ENCODE data around the gene PIGU. TPM values are rescaled to one million over a fixed set of nuclear protein-coding genes. Genes with fewer than 3 reads are reported as not detected.

PIGU gene
- total RNA-seq, 1 donor from 2014 or later, result 40.1 TPM

GRCh38 chr20:34512955-34513419 is 163.9 kb downstream of the PIGU start:
- Histone ChIP-seq H3K4me3 (no peak overlapping the region), H3K4me1 (peaks cover 3% of the 10 kb centered on the region), H3F3A (ENCODE audit: low read depth) (peaks cover 26% of the 10 kb centered on the region), H3K9me3 (ENCODE audit: low read depth) (no peaks in the 10 kb centered on the region), H3K27ac (no peak overlapping the region), H3K36me3 (no peaks in the 10 kb centered on the region), H3K79me2 (ENCODE audit: low read depth) (peaks cover 15% of the 10 kb centered on the region), H4K20me1 (ENCODE audit: low read depth) (peaks cover 12% of the 10 kb centered on the region), H3K27me3 (no peaks in the 10 kb centered on the region), H2AFZ (replicated peaks) (no peak overlapping the region), H3K4me2 (no peak overlapping the region), H3K9ac (no peak overlapping the region)
- H3K27ac Mint-ChIP-seq, result no peak overlapping the region
- peaks cover 3% of the 10 kb centered on the region for H3K27me3 Mint-ChIP-seq (ENCODE audit: insufficient read depth, low read depth)
- no peak overlapping the region for H3K4me3 Mint-ChIP-seq
- TF ChIP-seq EZH2phosphoT487 (IDR thresholded peaks at IDR 0.05), result no peak
- TF ChIP-seq EZH2 (IDR thresholded peaks at IDR 0.05), result no peak
- TF ChIP-seq CTCF (IDR thresholded peaks at IDR 0.05), result no peak
- H3K36me3 Mint-ChIP-seq, result peaks cover 5% of the 10 kb centered on the region
- H3K9me3 Mint-ChIP-seq, result peaks cover 2% of the 10 kb centered on the region
- DNase-seq (ENCODE audit: low spot score), result no peak
- H3K4me1 Mint-ChIP-seq, result peaks cover 28% of the 10 kb centered on the region

GRCh38 chr20:34512266-34512954 is 164.5 kb downstream of the PIGU start:
- no peak for DNase-seq (ENCODE audit: low spot score)
- no peak overlapping the region for H3K4me3 Mint-ChIP-seq
- Histone ChIP-seq H3K27me3 (no peaks in the 10 kb centered on the region), H3K27ac (peak overlapping the region; percentile 42), H2AFZ (replicated peaks) (no peak overlapping the region), H4K20me1 (ENCODE audit: low read depth) (peaks cover 8% of the 10 kb centered on the region), H3K36me3 (peaks cover 4% of the 10 kb centered on the region), H3F3A (ENCODE audit: low read depth) (peaks cover 26% of the 10 kb centered on the region), H3K4me2 (no peak overlapping the region), H3K4me3 (no peak overlapping the region), H3K9me3 (ENCODE audit: low read depth) (no peaks in the 10 kb centered on the region), H3K79me2 (ENCODE audit: low read depth) (peaks cover 9% of the 10 kb centered on the region), H3K4me1 (peaks cover 3% of the 10 kb centered on the region), H3K9ac (no peak overlapping the region)
- H3K36me3 Mint-ChIP-seq, result peaks cover 5% of the 10 kb centered on the region
- peaks cover 3% of the 10 kb centered on the region for H3K27me3 Mint-ChIP-seq (ENCODE audit: insufficient read depth, low read depth)
- H3K27ac Mint-ChIP-seq, result no peak overlapping the region
- peaks cover 2% of the 10 kb centered on the region for H3K9me3 Mint-ChIP-seq
- TF ChIP-seq EZH2 (IDR thresholded peaks at IDR 0.05) (no peak), EZH2phosphoT487 (IDR thresholded peaks at IDR 0.05) (no peak), CTCF (IDR thresholded peaks at IDR 0.05) (no peak)
- peaks cover 24% of the 10 kb centered on the region for H3K4me1 Mint-ChIP-seq

- Histone ChIP-seq H3F3A (ENCODE audit: low read depth) (peaks cover 26% of the 10 kb centered on the region), H3K9me3 (ENCODE audit: low read depth) (no peaks in the 10 kb centered on the region), H3K4me1 (no peaks in the 10 kb centered on the region), H3K27ac (peak overlapping the region; percentile 42), H3K36me3 (peaks cover 5% of the 10 kb centered on the region), H3K9ac (no peak overlapping the region), H3K4me3 (no peak overlapping the region), H4K20me1 (ENCODE audit: low read depth) (peaks cover 3% of the 10 kb centered on the region), H3K4me2 (no peak overlapping the region), H3K27me3 (no peaks in the 10 kb centered on the region), H3K79me2 (ENCODE audit: low read depth) (peaks cover 4% of the 10 kb centered on the region), H2AFZ (replicated peaks) (no peak overlapping the region)
- no peak overlapping the region for H3K4me3 Mint-ChIP-seq
- H3K36me3 Mint-ChIP-seq, result peaks cover 5% of the 10 kb centered on the region
- DNase-seq (ENCODE audit: low spot score), result no peak
- peaks cover 21% of the 10 kb centered on the region for H3K4me1 Mint-ChIP-seq
- peaks cover 3% of the 10 kb centered on the region for H3K27me3 Mint-ChIP-seq (ENCODE audit: insufficient read depth, low read depth)
- no peak overlapping the region for H3K27ac Mint-ChIP-seq
- TF ChIP-seq EZH2phosphoT487 (IDR thresholded peaks at IDR 0.05), result no peak
- TF ChIP-seq EZH2 (IDR thresholded peaks at IDR 0.05), result no peak
- no peak for TF ChIP-seq CTCF (IDR thresholded peaks at IDR 0.05)
- peaks cover 2% of the 10 kb centered on the region for H3K9me3 Mint-ChIP-seq
Measured at GRCh38 chr20:34511891-34512265, 165.0 kb downstream of the PIGU start.
